GM18858 (cell line): ENCODE results near the gene ARHGDIG.

Experiments used
- ATAC-seq: cut with Tn5 transposase; IDR thresholded peaks from one replicate; pipeline ENCODE4 v1.9.1; 2021; ENCODE audit not compliant: unreplicated experiment

ARHGDIG gene

DNA sequence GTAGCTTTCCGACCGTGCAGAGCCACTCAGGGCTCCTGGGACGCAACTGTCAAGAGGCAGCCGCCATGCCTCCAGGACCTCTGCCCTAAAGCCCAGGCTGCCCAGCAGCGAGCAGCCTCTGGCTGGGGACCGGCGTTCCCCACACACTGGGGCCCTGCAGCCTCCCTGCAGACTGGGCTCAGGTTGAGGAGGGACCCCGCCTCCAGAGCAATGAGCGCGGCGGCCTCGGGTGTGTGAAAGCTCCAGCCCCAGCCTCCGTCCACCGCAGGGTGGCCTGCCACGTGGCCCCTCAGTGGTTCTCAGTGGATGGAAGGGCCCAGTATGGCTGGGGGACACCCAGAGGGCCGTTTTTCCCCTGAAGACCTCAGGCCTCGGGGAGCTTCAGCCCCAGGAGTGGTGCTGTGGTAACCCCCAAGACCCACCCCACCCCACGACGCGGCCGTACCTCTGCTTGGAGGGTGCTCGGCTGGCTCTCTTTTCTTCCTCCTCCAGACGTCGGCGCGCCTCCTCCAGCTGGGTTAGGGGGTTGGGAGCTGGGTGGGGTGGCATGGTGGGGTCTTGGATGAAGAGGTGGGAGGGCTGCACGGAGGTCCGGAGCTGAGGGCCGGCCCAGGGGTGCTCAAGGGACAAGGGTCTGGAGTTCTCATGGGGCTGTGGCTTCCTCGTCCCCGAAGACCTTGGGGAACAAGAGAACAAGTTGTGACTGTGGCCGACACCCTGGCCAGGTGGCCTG lies 12.8 kb downstream of the ARHGDIG start:
- no peak for ATAC-seq

DNA sequence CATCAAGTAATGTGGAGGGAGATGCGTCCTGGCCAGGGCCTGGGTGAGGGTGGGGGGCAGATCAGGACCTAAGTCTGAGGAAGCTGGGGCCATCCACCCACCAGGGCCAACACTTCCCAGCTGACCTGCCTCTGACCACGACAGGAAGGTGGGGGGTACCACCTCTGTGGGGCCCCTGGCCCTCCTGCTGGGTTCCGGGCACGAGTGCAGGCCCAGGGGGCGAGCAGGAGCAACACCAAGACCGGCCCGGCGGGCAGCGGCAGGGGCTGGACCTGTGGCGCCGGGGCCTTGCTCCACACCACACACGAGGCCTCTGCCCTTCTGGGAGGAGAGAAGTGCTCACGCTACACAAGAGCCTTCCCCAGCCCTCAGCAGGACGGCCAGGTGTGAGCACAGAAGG lies 15.9 kb downstream of the ARHGDIG start:
- no peak for ATAC-seq

DNA sequence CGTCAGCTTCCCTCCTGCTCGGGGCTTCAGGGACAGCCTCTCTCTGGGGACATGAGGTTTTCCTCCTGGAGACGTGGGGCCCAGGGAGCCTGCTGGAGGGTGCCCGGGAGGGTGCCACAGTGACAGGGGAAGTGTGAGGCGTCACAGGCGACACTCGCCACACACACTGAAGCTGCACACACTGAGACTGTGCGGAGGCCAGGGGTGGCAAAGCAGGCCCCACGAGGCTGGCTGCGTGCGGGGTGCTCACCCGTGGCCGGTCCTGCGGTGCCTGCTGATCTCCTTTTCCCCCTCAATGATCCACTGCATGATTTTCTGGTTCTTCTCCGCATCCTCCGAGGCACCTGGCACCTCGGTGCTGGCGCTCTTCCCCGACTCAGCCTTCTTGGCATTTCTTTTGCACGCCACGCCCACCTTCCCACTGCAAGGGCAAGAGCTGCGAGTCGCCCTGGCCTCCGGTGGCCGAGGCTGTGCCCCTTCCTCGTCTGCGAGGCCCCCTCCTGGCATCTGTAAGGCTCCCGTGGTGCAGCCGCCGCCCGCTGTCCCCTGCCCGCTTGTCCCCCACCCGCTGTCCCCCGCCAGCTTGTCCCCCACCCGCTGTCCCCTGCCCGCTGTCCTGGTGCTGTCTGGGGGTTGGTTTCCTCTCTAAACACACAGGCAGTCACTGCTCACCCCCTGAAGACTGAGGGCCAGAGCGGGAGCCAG lies 16.6 kb downstream of the ARHGDIG start:
- no peak for ATAC-seq

DNA sequence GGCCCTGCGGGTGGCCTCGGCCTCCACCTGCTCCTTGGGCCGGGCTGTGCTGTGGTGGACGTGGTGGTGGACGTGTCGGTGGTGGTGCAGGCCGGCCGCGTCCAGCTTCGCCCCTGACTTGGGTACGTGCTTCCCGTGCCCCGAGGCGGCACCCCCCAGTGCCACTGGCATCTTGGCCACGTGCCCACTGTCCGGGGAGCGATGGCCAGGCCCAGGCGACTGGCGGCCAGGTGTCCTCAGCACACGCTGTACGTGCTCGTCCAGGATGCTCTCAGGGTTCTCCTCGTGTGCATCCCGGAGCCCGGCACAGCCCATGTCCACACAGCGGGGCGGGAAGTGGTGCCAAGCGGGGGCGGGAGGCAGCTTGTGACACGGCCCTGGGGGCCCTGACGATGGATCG lies 17.4 kb downstream of the ARHGDIG start:
- no peak for ATAC-seq

DNA sequence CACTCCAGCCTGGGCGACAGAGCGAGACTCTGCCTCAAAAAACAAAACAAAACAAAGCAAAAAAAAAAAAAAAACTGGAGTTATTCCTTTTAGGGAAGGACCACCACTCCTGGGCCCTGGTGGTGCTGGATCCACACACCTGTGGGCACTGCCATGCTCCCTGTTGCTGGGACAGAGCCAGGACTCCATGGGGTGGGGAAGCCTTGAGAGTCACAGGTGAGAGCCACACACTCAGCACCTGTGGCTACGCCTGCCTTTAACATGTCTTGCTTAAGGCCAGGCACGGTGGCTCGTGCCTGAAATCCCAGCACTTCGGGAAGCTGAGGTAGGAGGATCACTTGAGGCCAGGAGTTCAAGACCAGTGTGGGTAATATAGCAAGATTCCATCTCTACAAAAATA lies 20.8 kb downstream of the ARHGDIG start:
- ATAC-seq: no peak

DNA sequence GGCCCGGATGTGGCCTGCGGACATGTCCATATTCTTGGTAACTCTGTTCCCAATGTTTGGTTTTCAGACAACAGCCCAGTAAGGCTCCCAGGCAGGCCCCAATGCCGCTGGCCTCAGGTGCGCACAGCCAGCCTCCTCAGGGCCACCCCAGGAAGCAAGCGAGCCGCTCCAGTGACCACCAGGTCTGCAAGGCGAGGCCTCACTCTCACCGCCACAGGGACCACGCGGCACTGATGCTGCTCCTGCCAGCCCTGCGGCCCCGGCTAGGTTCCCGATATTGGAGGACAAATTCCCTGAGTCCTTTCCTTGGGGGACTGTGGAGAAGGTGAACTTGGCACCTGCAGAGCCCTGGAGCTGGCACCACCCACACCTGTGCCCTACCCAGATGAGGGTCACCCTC lies 21.6 kb downstream of the ARHGDIG start:
- ATAC-seq: no peak

DNA sequence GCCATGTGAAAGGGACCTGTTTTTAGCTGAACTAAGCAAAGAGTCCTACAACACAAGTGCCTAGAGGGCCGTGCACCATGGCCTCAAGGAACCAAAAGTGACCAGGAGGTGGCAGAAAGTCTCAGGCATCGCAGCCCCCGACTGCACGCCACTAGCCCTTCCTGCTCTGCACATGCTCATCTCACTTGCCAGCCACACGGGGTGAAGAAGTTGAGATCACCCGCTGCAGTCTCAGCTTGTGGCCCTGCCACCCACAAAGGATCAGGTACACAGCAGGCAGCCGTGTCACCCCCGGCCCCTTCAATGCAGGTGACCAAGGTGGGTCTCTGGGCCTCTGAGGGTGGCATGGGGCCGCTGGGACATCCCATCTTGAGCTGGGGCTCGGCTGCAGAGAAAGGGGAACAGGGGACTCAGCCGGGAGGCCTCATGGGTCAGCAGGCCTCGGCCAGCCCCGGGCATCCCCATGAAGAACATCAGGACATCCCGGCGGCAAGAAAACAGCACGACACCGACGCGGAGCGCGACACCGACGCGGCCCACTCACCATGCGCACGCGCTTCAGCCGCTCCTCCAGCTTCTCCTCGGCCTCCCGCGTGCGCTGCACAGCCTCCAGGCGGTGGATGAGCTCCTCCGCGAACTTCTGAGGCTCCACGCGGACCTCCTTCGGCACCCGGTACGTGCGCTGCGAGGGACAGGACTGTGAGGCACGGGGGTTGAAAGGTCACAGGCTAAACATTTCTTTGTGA lies 23.5 kb downstream of the ARHGDIG start:
- no peak for ATAC-seq

DNA sequence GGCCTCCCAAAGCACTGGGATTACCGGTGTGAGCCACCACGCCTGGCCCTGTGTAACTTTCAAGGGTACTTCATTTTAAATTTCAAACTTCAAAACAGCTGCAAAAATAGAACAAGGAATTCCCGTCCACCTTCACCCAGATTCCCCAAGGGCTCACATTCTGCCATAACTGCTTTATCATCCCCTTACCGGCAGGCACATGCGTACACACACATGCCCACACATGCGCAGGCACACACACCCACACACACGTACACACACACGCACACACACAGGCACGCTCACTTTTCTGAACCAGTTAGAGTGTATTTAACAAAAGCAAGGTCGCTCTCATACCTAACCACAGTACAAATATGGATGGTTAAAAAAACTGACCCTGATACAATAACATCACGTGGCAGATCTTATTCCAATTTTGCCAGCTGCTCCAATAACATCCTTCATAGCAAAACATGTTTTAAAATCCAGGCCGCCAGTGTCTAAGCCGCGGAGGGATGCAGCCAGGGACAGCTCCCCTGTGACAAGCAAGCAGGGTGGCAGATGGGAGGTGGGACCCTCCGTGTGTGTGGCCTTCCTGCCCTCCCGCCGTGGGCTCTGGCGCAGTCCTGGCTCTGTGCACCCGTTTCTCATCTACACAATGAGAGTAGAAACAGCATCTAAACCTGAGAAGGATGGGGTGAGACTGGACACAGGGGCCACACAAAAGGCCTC lies 25.7 kb downstream of the ARHGDIG start:
- no peak for ATAC-seq

DNA sequence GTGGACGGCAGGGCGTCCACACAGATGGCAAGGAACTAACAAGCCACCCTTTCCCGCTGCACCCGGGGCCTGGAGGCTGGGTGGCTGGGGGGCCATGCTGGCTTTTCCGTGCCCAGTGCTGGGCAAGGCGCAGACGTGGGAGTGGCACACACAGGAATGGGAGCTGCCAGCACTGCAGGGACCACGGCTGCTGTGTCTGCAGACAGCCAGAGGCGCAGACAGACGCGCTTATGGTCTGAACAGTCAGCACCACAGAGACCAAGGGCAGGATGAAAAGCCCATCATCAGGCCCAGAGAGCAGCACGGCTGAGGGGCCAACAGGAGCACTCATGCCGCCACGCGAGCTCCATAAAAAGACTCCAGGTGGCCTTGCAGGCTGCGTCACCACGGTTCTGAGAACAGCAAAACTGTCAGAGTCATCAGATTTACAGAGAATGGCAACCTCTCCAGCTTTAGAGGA lies 26.6 kb downstream of the ARHGDIG start:
- no peak for ATAC-seq

DNA sequence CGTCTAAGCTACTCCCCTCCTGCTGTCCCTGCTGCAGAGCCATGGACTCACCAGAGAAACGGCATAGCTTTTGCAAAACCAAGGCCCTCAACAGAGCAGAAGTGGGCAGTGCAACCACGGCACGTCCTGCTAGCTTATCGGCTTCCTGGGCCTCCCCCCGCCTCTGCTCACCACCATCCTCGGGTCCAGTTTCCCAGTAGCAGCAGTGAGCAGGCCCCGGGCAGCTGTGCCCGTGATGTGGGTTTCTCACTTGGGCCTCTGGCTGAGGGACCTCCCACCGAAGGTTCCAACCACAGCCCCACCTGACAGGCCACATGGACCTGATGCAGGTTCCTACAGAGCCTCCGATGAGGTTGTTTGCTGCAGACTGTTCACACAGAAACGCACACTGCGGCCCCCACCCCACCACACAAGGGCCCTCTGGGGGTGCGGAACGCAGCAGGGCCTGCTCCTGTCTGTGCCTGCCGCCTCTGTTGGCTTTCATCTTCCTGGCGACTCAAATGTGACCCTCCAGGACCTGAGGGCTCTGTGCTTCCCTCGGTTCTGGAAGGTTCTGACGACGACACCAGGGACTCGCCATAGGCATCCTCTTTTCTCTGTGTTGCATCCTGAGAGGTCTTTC lies 27.4 kb downstream of the ARHGDIG start:
- no peak for ATAC-seq

DNA sequence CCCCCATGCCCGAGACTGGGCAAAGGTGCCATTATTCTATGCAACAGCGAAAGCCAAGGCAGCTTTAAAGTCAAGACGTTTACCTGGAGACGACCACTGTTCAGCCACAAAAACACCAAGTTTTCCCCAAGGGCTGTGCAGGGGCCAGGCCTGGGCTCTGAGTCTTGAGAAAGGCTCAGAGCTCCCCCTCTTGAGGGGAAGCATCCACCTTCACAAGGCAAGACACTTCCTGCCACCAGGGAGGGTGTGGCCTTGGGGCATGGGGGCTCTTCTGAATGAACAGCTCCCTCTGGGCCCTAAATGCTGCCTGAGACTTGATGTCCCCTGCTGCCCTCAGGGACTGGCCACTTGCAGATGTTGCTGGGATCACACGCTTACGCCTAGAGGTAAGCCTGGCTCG lies 29.1 kb downstream of the ARHGDIG start:
- ATAC-seq: no peak

DNA sequence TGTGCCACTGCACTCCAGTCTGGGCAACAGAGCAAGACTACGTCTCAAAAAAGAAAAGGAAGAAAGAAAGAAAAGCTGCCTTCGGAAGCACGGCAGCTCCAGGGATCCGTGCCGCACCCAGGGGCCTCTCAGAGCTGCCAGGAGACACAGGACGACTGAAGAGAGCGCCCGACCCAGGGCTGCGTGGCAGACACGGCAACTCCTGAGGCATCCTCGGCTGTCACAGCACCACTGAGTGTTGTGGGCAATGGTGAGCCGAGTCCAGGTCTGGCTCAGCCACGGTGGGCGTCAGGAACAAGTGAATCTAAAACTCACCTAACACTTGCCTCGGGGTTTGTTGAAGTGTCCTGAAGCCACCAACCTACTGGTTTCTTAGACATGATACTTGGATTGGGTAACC lies 31.3 kb downstream of the ARHGDIG start:
- no peak for ATAC-seq

DNA sequence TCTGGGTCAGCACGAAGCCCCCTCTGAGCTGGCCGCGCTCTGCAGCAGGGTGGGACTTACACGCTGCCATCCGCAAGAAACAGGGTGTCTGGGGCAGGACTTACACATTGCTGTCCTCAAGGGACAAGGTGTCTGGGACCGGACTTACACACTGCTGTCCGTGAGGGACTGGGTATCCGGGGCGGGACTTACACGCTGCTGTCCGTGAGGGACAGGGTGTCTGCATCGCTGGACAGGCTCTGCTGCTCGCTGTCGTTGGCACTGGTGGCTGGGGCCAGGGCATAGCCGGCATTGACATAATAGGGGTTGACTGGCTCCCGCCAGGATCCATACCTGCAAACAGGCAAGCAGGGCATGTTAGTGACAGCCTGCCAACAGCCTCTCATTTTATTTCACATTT lies 34.0 kb downstream of the ARHGDIG start:
- ATAC-seq: no peak

DNA sequence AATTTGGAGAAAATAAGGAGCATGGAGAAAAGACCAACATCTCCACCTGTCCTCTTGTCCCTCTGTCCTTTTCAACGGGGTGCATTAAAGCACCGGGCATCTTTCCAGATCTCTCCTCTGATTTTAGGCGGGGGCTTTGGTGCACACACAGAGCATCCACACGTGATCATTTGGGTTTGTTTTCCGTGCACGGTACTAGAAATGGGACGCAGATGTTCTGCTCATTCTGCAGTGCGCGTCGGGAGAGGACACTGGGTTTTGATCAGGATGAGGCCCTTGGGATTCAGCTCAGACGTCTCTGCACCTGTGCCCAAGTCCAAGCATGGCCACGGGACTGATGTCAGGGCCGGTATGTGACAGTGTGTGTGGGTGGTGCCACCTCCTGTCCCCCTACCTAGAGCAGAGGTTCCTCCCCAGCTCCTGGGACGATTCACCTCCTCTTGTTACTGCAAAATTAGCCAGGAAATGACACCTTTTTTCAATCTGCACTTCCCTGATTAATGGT lies 34.5 kb downstream of the ARHGDIG start:
- ATAC-seq: no peak

DNA sequence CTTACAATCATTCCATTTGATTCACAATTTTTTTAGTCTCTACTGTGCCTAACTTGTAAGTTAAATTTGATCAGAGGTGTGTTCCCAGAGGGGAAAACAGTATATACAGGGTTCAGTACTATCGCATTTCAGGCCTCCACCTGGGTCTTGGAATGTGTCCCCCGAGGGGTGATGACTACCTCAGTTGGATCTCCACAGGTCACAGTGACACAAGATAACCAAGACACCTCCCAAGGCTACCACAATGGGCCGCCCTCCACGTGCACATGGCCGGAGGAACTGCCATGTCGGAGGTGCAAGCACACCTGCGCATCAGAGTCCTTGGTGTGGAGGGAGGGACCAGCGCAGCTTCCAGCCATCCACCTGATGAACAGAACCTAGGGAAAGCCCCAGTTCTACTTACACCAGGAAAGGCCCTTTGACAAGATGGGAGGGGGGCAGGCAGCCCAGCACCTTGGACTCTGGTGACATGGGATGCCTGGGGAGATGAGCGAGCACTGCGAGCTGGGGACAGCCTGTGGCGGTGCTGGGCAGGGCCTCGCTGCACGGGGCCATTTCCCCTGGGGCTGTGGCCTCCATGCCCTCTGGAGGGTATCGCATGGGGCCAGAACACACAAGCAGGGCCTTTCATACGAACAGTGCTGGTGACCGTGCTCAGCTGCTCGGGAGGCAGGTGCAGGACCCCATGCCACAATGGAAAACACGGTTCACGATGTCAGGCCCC lies 36.5 kb downstream of the ARHGDIG start:
- no peak for ATAC-seq

DNA sequence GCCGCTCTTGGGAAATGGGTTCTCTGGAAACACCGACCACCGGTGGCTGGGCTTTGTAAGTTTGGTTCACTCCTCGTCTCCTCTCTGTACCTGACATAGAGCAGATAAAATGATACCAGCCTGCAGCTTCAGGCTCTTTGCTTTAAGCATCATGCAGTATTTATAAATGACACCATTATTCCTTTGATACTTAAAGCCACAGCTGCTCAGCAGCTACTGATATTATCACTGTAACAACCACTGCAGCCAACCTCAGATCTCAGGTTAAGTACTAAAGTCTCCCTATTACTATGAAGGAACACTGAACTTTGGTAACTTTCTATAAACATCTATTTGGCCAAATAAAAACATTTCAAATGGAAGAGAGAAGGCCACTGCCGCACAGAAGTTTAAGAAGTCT lies 37.2 kb downstream of the ARHGDIG start:
- ATAC-seq: no peak

DNA sequence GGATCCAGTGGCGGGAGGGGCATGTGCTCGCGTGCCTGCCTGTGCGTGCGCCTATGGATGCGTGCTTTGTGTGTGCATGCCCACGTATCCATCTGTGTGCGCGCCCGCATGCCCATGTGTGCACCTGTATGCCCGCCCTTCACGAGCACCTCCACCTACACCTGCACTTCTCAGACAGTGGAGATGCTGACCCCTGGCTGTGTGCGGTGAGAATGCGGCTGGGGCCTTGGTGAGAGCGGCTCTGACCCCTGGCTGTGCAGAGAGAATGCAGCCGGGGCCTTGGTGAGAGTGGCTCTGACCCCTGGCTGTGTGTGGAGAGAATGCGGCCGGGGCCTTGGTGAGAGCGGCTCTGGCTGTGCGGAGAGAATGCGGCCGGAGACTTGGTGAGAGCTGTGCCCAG lies 38.2 kb downstream of the ARHGDIG start:
- ATAC-seq: no peak

DNA sequence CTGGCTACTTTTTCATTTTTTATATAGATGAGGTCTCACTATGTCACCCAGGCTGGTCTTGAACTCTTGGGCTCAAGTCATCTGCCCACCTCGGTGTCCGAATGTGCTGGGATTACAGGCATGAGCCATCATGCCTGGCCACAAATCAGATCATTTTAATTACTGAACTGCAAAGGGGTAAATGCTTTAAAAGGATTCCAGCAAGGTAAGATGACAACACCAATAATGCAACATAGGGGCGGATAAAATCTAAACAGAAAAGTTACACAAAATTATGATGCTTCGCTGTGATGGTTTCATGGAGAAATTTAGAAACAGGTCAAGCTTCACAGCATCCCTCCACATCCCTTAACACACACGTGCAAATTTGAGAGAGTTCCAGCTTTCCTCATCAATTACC lies 39.8 kb downstream of the ARHGDIG start:
- ATAC-seq: no peak

DNA sequence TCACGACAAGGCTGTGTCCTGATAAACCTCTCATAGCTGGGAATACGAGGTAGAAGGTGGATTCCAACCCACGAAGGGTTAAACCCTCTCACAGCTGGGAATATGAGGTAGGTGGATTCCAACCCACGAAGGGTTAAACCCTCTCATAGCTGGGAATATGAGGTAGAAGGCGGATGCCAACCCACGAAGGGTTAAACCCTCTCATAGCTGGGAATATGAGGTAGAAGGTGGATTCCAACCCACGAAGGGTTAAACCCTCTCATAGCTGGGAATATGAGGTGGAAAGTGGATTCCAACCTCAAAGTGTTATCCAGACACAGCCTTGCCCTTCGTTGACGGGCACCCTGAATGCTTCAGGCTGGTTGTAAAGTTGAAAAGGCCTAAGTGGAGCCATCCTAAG lies 41.1 kb downstream of the ARHGDIG start:
- no peak for ATAC-seq
